Activated T-cell treated with anti-CD3 and anti-CD28 coated beads for 24 hours (primary cell): ENCODE data around the gene ENOSF1.

Source experiments
- DNase-seq: peaks from one replicate; pipeline ENCODE4 v3.0.0-alpha.2; 2020; ENCODE audit warnings: low read depth

ENOSF1 gene

GRCh38 chr18:673317-673716 lies 39.1 kb downstream of the ENOSF1 start:
- no peak for DNase-seq

DNA sequence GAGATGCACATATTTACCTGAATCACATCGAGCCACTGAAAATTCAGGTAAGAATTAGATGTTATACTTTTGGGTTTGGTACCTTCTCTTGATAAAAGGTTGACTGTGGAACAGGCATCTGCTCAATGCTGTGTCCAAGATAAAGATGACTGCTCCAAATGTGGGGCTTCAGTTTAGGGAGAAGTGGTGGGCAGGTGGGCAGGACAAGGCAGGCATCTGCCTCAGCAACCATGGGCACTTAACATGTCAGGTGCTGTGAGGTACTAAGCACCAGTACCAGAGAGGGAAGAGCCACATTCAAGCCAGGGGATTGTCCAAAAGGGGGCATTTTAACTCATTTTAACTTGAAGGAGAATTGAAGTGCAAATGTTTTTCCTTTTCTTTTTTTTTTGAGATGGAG lies 41.0 kb downstream of the ENOSF1 start:
- DNase-seq, result no peak

GRCh38 chr18:670522-670921 lies 41.9 kb downstream of the ENOSF1 start:
- DNase-seq, result no peak

- DNase-seq, result no peak
Observed at GRCh38 chr18:669077-669476, 43.4 kb downstream of the ENOSF1 start.

DNA sequence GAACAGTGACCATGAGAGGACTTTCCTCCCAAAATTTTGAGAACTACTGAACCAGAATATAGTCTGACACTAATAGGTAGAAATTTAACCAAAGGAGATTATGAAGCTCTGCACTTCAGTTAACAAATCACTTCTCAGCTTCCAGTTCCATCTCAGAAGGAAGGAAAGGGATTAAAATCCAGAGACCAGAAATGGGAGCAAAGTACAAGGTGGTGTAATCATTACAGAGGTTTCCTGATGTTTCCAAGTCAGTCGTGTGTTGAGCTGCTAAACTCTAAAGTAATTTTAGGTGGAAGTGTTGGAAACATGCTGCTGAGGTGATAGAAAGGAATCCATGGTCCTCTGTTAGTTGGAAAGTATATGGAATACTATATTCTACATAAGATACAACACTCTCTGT lies 44.2 kb downstream of the ENOSF1 start:
- no peak for DNase-seq

DNA sequence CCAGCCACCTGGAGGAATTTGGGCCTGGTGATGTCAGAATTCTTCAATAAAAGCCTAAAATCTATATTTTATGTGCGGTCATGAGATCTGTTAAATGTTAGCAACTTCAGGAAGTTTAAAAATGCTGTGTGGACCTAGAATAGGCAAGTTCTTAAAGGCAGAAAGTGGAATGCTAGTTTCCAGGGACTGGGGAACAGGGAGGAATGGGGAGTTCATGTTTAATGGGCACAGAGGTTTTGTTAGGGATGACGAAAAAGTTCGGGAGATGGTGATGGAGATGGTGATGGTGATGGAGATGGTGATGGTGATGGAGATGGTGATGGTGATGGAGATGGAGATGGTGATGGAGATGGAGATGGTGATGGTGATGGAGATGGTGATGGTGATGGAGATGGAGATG lies 45.8 kb downstream of the ENOSF1 start:
- no peak for DNase-seq

DNA sequence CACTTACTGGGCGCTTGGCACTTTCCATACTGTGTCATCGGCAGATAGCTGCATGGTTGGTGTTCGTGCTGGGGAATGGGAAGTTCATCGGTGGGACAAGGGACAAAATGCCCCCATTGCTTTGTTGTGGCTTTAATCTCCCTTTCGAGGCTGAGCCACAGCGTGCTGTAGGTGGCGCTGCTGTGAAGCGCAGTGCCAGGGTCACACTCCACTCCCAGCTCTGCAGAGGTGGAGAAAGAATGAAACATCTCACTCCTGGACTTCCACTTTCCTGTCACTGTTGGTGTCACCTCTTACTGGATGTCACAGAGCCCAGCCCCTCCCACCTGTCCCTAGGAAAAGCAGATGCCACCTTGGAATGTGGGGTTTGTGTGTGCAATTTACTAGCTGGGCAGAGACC lies 46.3 kb downstream of the ENOSF1 start:
- DNase-seq, result no peak

DNA sequence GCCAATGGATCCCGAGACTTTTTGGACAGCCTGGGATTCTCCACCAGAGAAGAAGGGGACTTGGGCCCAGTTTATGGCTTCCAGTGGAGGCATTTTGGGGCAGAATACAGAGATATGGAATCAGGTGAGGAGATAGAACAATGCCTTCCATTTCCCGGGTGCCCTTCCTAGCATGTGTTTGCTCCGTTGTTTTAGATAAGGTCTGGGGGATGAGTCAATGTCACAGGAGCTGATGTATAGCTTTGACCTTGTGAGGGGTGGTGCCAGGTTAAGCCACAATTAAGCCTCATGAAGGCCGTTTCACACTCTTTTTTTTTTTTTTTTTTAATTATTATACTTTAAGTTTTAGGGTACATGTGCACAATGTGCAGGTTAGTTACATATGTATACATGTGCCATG lies 50.2 kb downstream of the ENOSF1 start:
- no peak for DNase-seq

GRCh38 chr18:659597-659996 lies 52.8 kb downstream of the ENOSF1 start:
- DNase-seq, result no peak

GRCh38 chr18:658947-659533 lies 53.4 kb downstream of the ENOSF1 start:
- no peak for DNase-seq

- DNase-seq, result peak; percentile 59
Observed at GRCh38 chr18:658001-658946, 54.2 kb downstream of the ENOSF1 start.

DNA sequence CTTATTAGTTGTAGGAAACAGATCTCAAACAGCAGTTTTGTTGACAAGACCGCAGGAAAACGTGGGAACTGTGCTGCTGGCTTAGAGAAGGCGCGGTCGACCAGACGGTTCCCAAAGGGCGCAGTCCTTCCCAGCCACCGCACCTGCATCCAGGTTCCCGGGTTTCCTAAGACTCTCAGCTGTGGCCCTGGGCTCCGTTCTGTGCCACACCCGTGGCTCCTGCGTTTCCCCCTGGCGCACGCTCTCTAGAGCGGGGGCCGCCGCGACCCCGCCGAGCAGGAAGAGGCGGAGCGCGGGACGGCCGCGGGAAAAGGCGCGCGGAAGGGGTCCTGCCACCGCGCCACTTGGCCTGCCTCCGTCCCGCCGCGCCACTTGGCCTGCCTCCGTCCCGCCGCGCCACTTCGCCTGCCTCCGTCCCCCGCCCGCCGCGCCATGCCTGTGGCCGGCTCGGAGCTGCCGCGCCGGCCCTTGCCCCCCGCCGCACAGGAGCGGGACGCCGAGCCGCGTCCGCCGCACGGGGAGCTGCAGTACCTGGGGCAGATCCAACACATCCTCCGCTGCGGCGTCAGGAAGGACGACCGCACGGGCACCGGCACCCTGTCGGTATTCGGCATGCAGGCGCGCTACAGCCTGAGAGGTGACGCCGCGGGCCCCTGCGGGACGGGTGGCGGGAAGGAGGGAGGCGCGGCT lies 55.0 kb downstream of the ENOSF1 start, which contains the start of gene TYMS:
TSS of gene TYMS (plus strand) at position 343 of the 690 bp plus-strand sequence. CDS start at position 433, 90 bp downstream.
- DNase-seq, result peak; percentile 22

DNA sequence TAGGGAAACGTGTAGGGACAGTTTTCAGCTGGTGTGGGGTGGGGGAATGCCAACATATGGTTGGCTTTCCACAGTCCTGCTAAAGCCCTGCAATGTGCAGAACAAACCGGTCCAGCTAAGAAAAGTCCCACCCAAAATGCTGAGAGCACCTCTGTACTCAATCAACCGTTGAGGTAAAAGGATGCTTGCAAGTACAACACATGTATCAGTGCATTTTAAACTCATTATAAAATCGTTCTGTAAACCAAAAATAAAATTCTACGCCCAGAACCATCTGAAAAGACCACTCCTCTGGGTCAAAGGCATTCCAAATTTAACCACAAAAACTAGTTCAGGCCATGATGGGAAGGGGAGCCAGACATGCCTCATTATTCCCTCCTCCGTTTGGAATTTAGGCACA lies 57.0 kb downstream of the ENOSF1 start:
- no peak for DNase-seq

GRCh38 chr18:654601-655000 lies 57.8 kb downstream of the ENOSF1 start:
- no peak for DNase-seq

- DNase-seq, result no peak
Observed at GRCh38 chr18:653512-653911, 58.9 kb downstream of the ENOSF1 start.

DNA sequence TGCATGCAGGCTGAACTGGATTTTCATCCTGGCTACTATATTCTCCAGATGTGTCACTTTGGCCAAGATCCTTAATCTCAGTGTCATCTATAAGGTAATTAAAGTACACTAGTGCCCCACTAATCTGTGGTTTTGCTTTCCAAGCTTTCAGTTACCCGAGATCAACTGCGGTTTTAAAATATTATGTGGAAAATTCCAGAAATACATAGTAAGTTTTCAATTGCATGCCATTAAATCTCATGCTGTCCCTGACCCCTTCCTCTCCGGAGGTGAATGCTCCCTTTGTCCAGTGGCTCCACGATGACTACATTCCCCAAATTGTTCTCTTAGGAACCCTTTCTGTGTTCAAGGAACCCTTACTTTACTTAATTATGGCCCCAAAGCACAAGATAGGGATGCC lies 60.3 kb downstream of the ENOSF1 start:
- DNase-seq, result no peak

GRCh38 chr18:650428-650858 lies 62.0 kb downstream of the ENOSF1 start:
- no peak for DNase-seq

GRCh38 chr18:649341-649740 lies 63.1 kb downstream of the ENOSF1 start:
- DNase-seq, result no peak

DNA sequence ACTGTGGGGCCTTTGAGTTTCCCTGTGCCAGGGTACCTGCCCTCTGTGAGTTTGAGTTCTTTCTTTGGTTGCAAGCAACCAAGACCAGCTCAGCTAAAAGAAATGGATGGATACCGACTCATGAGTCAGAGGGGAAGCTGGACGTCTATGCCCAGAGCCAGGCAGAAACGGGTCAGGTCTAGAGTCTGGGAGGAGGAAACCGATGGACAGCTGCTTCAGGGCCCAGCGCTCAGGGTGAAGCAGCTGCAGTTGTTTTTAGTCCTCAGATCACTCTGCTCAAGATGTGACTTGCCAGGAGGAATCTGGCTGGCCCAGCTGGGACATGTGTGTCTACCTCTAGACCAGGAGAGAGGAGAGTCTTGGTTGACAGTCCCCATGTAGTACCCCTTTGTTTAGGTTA lies 65.1 kb downstream of the ENOSF1 start:
- DNase-seq, result no peak

DNA sequence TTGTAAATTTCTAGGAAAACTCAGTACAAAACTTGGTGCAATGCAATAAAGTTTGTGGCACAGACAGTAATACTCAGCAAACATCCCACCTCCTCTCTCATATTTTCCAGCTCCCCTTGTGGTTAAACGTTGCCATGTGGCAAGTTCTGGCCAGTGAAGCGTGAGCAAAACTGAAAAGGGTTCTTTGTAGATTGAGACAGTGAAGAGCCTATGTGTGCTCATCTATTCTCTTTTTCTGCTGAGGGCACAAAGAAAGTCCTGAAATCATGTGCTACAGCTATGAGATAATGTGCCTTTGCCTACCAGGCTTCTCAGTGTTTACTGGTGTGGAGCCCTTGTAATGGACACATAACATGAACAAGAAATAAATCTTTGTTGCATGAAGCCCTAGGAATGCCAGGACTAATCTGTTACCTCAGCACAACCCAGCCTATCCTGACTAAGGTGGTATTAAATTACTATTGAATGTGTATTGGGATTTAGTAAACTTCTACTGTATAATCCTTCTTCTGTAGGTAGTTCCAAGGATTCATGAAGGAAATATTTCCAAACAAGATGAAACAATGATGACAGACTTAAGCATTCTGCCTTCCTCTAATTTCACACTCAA lies 67.9 kb downstream of the ENOSF1 start:
- DNase-seq, result no peak

DNA sequence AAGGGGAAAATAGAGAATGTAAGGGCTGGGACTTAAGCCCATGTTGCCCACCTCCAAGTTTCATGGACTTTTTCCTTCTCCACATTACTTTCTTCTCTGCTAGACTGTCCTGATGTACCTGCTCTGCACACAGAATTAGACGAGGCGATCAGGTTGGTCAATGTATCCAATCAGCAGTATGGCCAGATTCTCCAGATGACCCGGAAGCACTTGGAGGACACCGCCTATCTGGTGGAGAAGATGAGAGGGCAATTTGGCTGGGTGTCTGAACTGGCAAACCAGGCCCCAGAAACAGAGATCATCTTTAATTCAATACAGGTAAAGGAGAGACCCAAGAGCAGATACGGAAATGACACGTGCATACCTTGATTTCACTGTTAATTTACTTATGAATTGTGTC lies 71.2 kb downstream of the ENOSF1 start:
- no peak for DNase-seq

GRCh38 chr18:635171-635570 lies 77.3 kb downstream of the ENOSF1 start:
- no peak for DNase-seq
